RWPE2 (cell line): ENCODE data around the gene HIF1A.
"Not testable (repeated sequence)": the region's sequence is repeated elsewhere in the genome, so short reads cannot be mapped to it uniquely, and the experiment has no call there.

Source experiments
- ATAC-seq: fragments of 200-7000 bp; cut with Tn5 transposase; 3 replicates; pipeline ENCODE4 v1.9.1; 2021; ENCODE audit warnings: low read depth
- DNase-seq: peaks from one replicate; pipeline ENCODE4 v3.0.0-alpha.2; 2020; ENCODE audit warnings: low spot score
- H3K27ac ChIP-seq: fragments of 450-650 bp; 2 replicates; pipeline ENCODE4 v1.5.1; 2017; ENCODE audit warnings: mild to moderate bottlenecking; ENCODE audit not compliant: poor library complexity, severe bottlenecking
- H3K27me3 ChIP-seq: fragments of 250-450 bp; sonication (Bioruptor Pico); 2 replicates; pipeline ENCODE4 v1.5.1; 2021; ENCODE audit warnings: mild to moderate bottlenecking, moderate library complexity; ENCODE audit not compliant: insufficient read depth, poor library complexity, severe bottlenecking
- H3K36me3 ChIP-seq: fragments of 250-450 bp; sonication (Bioruptor Pico); 2 replicates; pipeline ENCODE4 v1.5.1; 2020; ENCODE audit warnings: low read depth, mild to moderate bottlenecking, moderate library complexity
- H3K4me1 ChIP-seq: fragments of 250-450 bp; sonication (Bioruptor Pico); 2 replicates; pipeline ENCODE4 v1.5.1; 2021; ENCODE audit warnings: mild to moderate bottlenecking, moderate library complexity; ENCODE audit not compliant: insufficient read depth, poor library complexity, severe bottlenecking
- H3K4me3 ChIP-seq: fragments of 250-450 bp; sonication (Bioruptor Pico); 2 replicates; pipeline ENCODE4 v1.5.1; 2021; ENCODE audit warnings: mild to moderate bottlenecking, moderate library complexity; ENCODE audit not compliant: severe bottlenecking
- H3K9me3 ChIP-seq: fragments of 250-450 bp; sonication (Bioruptor Pico); 2 replicates; pipeline ENCODE4 v1.5.1; 2021; ENCODE audit warnings: mild to moderate bottlenecking, moderate library complexity; ENCODE audit not compliant: severe bottlenecking
- CTCF ChIP-seq: fragments of 450-650 bp; IDR thresholded peaks from one replicate; pipeline ENCODE4 v1.5.1; 2017; ENCODE audit warnings: mild to moderate bottlenecking, moderate library complexity; ENCODE audit not compliant: poor library complexity, severe bottlenecking

HIF1A gene

DNA sequence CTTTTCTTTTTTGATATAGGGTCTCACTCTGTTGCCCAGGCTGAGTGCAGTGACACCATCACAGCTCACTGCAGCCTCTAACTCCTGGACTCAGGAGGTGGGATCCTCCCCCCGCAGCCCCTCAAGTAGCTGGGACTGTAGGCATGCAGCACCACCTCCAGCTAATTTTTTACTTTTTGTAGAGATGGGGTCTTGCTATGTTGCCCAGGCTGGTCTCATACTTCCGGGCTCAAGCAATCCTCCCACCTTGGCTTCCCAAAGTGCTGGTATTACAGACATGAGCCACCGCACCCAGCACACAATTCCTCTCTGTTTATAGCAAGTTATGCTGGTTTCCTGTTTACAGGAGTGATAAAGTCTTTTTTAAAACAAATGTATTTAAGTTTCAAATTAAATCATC lies 39.5 kb upstream of the HIF1A start:
- Histone ChIP-seq H3K36me3 (no peaks in the 10 kb centered on the region), H3K9me3 (no peaks in the 10 kb centered on the region), H3K4me3 (no peak overlapping the region), H3K27ac (no peak overlapping the region), H3K27me3 (no peaks in the 10 kb centered on the region), H3K4me1 (peaks cover 42% of the 10 kb centered on the region)
- ATAC-seq: no peak
- DNase-seq: no peak
- TF ChIP-seq CTCF: no peak

- Histone ChIP-seq H3K9me3 (no peaks in the 10 kb centered on the region), H3K27ac (no peak overlapping the region), H3K36me3 (no peaks in the 10 kb centered on the region), H3K4me1 (peaks cover 48% of the 10 kb centered on the region), H3K27me3 (no peaks in the 10 kb centered on the region), H3K4me3 (no peak overlapping the region)
- TF ChIP-seq CTCF: no peak
- DNase-seq (no peak), ATAC-seq (no peak)
Observed at GRCh38 chr14:61656341-61656740, 39.0 kb upstream of the HIF1A start.

DNA sequence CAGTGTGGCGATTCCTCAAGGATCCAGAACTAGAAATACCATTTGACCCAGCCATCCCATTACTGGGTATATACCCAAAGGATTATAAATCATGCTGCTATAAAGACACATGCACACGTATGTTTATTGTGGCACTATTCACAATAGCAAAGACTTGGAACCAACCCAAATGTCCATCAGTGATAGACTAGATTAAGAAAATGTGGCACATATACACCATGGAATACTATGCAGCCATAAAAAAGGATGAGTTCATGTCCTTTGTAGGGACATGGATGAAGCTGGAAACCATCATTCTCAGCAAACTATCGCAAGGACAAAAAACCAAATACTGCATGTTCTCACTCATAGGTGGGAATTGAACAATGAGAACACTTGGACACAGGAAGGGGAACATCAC lies 37.2 kb upstream of the HIF1A start:
- not testable (repeated sequence) for H3K27ac ChIP-seq, H3K27me3 ChIP-seq, ATAC-seq, H3K4me3 ChIP-seq, H3K9me3 ChIP-seq, H3K36me3 ChIP-seq, DNase-seq
- peaks cover 58% of the 10 kb centered on the region for H3K4me1 ChIP-seq

GRCh38 chr14:61659582-61659981 lies 35.7 kb upstream of the HIF1A start:
- no peak for DNase-seq
- peak; percentile 9; the same call in 1 of the 3 replicates for ATAC-seq

DNA sequence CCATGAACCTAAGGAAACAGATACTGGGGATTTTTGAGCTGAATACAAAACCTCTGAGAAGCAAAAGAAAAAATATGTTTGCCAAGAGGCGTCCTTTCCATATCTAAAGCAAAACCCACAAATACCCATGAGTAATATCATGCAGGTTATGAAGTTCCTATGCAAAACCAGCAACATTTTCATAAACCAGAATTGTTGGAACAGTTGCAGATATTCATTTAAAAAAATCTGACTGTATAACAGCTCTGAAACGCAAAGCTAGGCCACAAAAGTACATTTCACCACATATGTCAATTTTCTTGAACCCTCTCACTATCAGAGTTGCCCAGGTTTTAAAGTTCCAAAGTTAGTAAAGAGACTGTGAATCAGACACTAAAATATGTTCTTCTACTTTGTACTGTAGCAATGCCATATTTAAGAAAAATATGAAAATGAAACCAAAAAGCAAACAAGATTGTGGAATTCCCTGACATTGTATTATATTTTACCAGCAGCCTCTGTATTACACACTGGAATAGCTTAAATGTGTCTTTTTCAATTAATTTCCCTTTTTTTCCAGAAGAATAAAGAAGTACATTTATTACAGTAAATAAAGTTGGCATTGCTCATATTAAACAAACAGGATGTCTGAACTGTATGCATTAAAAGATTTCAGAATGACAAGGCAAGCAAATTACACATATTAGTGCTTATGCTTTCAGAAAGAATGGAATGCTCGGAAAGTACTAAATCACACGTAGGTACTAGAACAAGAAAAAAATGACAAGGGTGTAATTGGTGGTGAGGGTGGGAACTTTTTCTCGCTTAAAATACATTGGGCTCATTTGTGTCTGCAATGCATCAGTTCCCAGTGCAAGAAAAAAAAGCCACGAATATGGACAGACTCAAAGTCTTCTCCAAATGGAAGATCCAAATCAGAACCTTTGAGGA lies 33.6 kb upstream of the HIF1A start:
- Histone ChIP-seq H3K36me3 (no peaks in the 10 kb centered on the region), H3K27ac (peak overlapping the region; percentile 94), H3K4me3 (no peak overlapping the region), H3K9me3 (no peaks in the 10 kb centered on the region), H3K4me1 (peaks cover 45% of the 10 kb centered on the region), H3K27me3 (no peaks in the 10 kb centered on the region)
- ATAC-seq (peak; percentile 66), DNase-seq (no peak)
- no peak for TF ChIP-seq CTCF

More at GRCh38 chr14:61659582-61659981, 35.7 kb upstream of the HIF1A start:
- peaks cover 46% of the 10 kb centered on the region for H3K4me1 ChIP-seq
- H3K27ac ChIP-seq: peak overlapping the region; percentile 94
- H3K27me3 ChIP-seq: no peaks in the 10 kb centered on the region
- no peaks in the 10 kb centered on the region for H3K36me3 ChIP-seq
- H3K9me3 ChIP-seq: no peaks in the 10 kb centered on the region
- TF ChIP-seq CTCF: no peak
- no peak overlapping the region for H3K4me3 ChIP-seq
